H9 (cell line): ENCODE data around the gene UQCRFS1. TPM values are rescaled to one million over a fixed set of nuclear protein-coding genes. Genes with fewer than 3 reads are reported as not detected.

Experiments
- DNase-seq: peaks from one replicate; pipeline ENCODE4 v3.0.0-alpha.2; 2017
- H2AFZ ChIP-seq: one replicate; pipeline ENCODE4 v1.6.1; 2013; ENCODE audit warnings: mild to moderate bottlenecking, low read length, control low read depth, moderate library complexity
- H2AK5ac ChIP-seq: 2 replicates; pipeline ENCODE4 v1.6.1; 2013; ENCODE audit warnings: low read length, control low read depth, mixed read lengths; ENCODE audit not compliant: insufficient read length
- H2BK120ac ChIP-seq: one replicate; pipeline ENCODE4 v1.6.1; 2013; ENCODE audit warnings: low read depth, mild to moderate bottlenecking, low read length, control low read depth, inconsistent platforms; ENCODE audit not compliant: poor library complexity, severe bottlenecking
- H2BK12ac ChIP-seq: 2 replicates; pipeline ENCODE4 v1.6.1; 2013; ENCODE audit warnings: low read length, control low read depth, mixed read lengths, low read depth; ENCODE audit not compliant: insufficient read length
- H2BK15ac ChIP-seq: 2 replicates; pipeline ENCODE4 v1.6.1; 2013; ENCODE audit warnings: low read depth, low read length, control low read depth
- H2BK20ac ChIP-seq: one replicate; pipeline ENCODE4 v1.6.1; 2013; ENCODE audit warnings: low read depth, mild to moderate bottlenecking, low read length, control low read depth, inconsistent platforms; ENCODE audit not compliant: poor library complexity, severe bottlenecking
- H2BK5ac ChIP-seq: 2 replicates; pipeline ENCODE4 v1.6.1; 2013; ENCODE audit warnings: low read length, control low read depth, mixed read lengths; ENCODE audit not compliant: insufficient read length
- H3K14ac ChIP-seq: 2 replicates; pipeline ENCODE4 v1.6.1; 2013; ENCODE audit warnings: low read length, control low read depth; ENCODE audit not compliant: insufficient read depth
- H3K18ac ChIP-seq: 2 replicates; pipeline ENCODE4 v1.6.1; 2013; ENCODE audit warnings: low read depth, mild to moderate bottlenecking, mixed read lengths, low read length, control low read depth; ENCODE audit not compliant: insufficient read length
- H3K23ac ChIP-seq: 2 replicates; pipeline ENCODE4 v1.6.1; 2013; ENCODE audit warnings: low read length, control low read depth, mixed read lengths, low read depth; ENCODE audit not compliant: insufficient read length
- H3K23me2 ChIP-seq: 2 replicates; pipeline ENCODE4 v1.6.1; 2013; ENCODE audit warnings: low read depth, mild to moderate bottlenecking, mixed read lengths, low read length, control low read depth; ENCODE audit not compliant: insufficient read length, poor library complexity, severe bottlenecking
- H3K27ac ChIP-seq: 2 replicates; pipeline ENCODE4 v1.5.1; 2013; ENCODE audit warnings: low read length, control low read depth, mixed read lengths, low read depth; ENCODE audit not compliant: insufficient read length
- H3K27me3 ChIP-seq: 2 replicates; pipeline ENCODE4 v1.6.1; 2013; ENCODE audit warnings: low read length, control low read depth, inconsistent platforms; ENCODE audit not compliant: insufficient read depth
- H3K4ac ChIP-seq: 2 replicates; pipeline ENCODE4 v1.6.1; 2013; ENCODE audit warnings: low read depth, mild to moderate bottlenecking, control low read depth, inconsistent platforms, low read length, moderate library complexity
- H3K4me1 ChIP-seq: 2 replicates; pipeline ENCODE4 v1.6.1; 2013; ENCODE audit warnings: low read length, control low read depth, inconsistent platforms; ENCODE audit not compliant: insufficient read depth
- H3K4me2 ChIP-seq: 2 replicates; pipeline ENCODE4 v1.6.1; 2013; ENCODE audit warnings: low read length, control low read depth, mixed read lengths; ENCODE audit not compliant: insufficient read length, insufficient read depth
- H3K56ac ChIP-seq: 2 replicates; pipeline ENCODE4 v1.6.1; 2013; ENCODE audit warnings: low read depth, mild to moderate bottlenecking, mixed read lengths, low read length, control low read depth; ENCODE audit not compliant: insufficient read length
- H3K79me1 ChIP-seq: 2 replicates; pipeline ENCODE4 v1.6.1; 2013; ENCODE audit warnings: low read depth, mild to moderate bottlenecking, moderate library complexity, low read length, control low read depth, inconsistent platforms; ENCODE audit not compliant: insufficient read depth, poor library complexity, severe bottlenecking
- H3K79me2 ChIP-seq: 2 replicates; pipeline ENCODE4 v1.6.1; 2013; ENCODE audit warnings: low read length, control low read depth, inconsistent platforms; ENCODE audit not compliant: insufficient read depth
- H3K9ac ChIP-seq: 2 replicates; pipeline ENCODE4 v1.6.1; 2013; ENCODE audit warnings: low read length, control low read depth, mixed read lengths; ENCODE audit not compliant: insufficient read length; ENCODE audit errors: extremely low read depth
- H3K9me3 ChIP-seq: one replicate; pipeline ENCODE4 v1.6.1; 2013; ENCODE audit warnings: low read depth, low read length, inconsistent platforms; ENCODE audit not compliant: control insufficient read depth
- H3T11ph ChIP-seq: one replicate; pipeline ENCODE4 v1.6.1; 2013; ENCODE audit warnings: mild to moderate bottlenecking, low read length, control low read depth, inconsistent platforms
- H4K20me1 ChIP-seq: one replicate; pipeline ENCODE4 v1.6.1; 2013; ENCODE audit not compliant: control insufficient read depth, insufficient read length, insufficient read depth
- H4K5ac ChIP-seq: 2 replicates; pipeline ENCODE4 v1.6.1; 2013; ENCODE audit warnings: low read depth, mild to moderate bottlenecking, mixed read lengths, low read length, control low read depth; ENCODE audit not compliant: insufficient read length
- H4K8ac ChIP-seq: replicated peaks from 2 replicates; pipeline ENCODE4 v1.6.1; 2013; ENCODE audit warnings: low read length, control low read depth, mixed read lengths, low read depth; ENCODE audit not compliant: insufficient read length
- H4K91ac ChIP-seq: 2 replicates; pipeline ENCODE4 v1.6.1; 2013; ENCODE audit warnings: low read depth, mild to moderate bottlenecking, moderate library complexity, mixed read lengths, low read length, control low read depth; ENCODE audit not compliant: insufficient read length
- H3K27ac Mint-ChIP-seq, 3 experiments: 2 replicates in 2 of 3; 3 replicates in 1 of 3; pipeline ENCODE4 v1.8.0; 2020 to 2021; ENCODE audit warnings: mixed read lengths in 3 of 3, mild to moderate bottlenecking in 1 of 3, moderate library complexity in 1 of 3
- H3K27me3 Mint-ChIP-seq: 2 replicates; pipeline ENCODE4 v1.8.0; 2021; ENCODE audit warnings: low read depth, mild to moderate bottlenecking, moderate library complexity, mixed read lengths
- H3K36me3 Mint-ChIP-seq, 3 experiments: 2 replicates in 2 of 3; 3 replicates in 1 of 3; pipeline ENCODE4 v1.8.0; 2020 to 2021; ENCODE audit warnings: low read depth in 3 of 3, mixed read lengths in 3 of 3; ENCODE audit not compliant: insufficient read depth in 1 of 3
- H3K4me1 Mint-ChIP-seq, 2 experiments: 2 replicates each; pipeline ENCODE4 v1.8.0; 2020; ENCODE audit warnings: mixed read lengths in 2 of 2
- H3K4me3 Mint-ChIP-seq, 2 experiments: 2 replicates in 1 of 2; 3 replicates in 1 of 2; pipeline ENCODE4 v1.8.0; 2020 to 2021; ENCODE audit warnings: mild to moderate bottlenecking in 2 of 2, mixed read lengths in 2 of 2, moderate library complexity in 1 of 2
- H3K9me3 Mint-ChIP-seq, 2 experiments: 2 replicates in 1 of 2; 3 replicates in 1 of 2; pipeline ENCODE4 v1.8.0; 2020; ENCODE audit warnings: mild to moderate bottlenecking in 2 of 2, mixed read lengths in 2 of 2, moderate library complexity in 1 of 2
- WGBS: extraction: QIAGEN DNeasy Blood & Tissue Kit; methylation state at CpG from one replicate; pipeline ENCODE4 v1.1.7; 2013; ENCODE audit warnings: missing lambda C conversion rate, low lambda C conversion rate, mixed read lengths; ENCODE audit not compliant: insufficient read length; ENCODE audit errors: extremely low coverage; 5-methylcytosine and 5-hydroxymethylcytosine counted together
- total RNA-seq: library from RNA; stranded (reverse); gene quantifications from 2 replicates; pipeline ENCODE4 v1.2.1, GENCODE V29; 2021
- TF ChIP-seq, protein P1 (sequence below): fragments of 200-600 bp; sonication (generic); conservative IDR thresholded peaks from 3 replicates; pipeline ENCODE4 v1.8.0; 2021; ENCODE audit warnings: antibody characterized with exemption, mild to moderate bottlenecking

Gene UQCRFS1
- total RNA-seq, 1 experiment from 2014 or later, result 46.1 TPM

DNA sequence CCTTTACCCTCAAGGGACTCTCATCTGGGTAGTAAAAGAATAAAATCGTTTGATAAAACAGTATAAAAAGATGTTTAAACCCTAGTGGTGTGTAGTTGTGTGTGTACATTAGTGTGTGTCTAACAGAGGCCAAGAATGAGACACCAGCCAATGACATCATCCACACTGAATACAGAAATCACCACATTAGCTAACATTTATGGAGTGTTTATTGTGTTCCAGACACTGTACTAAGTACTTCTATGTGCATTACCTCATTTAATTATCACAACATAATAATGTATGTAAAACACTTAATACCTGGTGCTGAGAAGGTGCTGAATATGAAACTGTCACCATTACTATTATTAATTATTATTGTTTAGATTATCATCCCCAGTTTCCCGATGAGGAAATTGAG is 49.1 kb upstream of the UQCRFS1 start:
- TF ChIP-seq, protein P1, sequence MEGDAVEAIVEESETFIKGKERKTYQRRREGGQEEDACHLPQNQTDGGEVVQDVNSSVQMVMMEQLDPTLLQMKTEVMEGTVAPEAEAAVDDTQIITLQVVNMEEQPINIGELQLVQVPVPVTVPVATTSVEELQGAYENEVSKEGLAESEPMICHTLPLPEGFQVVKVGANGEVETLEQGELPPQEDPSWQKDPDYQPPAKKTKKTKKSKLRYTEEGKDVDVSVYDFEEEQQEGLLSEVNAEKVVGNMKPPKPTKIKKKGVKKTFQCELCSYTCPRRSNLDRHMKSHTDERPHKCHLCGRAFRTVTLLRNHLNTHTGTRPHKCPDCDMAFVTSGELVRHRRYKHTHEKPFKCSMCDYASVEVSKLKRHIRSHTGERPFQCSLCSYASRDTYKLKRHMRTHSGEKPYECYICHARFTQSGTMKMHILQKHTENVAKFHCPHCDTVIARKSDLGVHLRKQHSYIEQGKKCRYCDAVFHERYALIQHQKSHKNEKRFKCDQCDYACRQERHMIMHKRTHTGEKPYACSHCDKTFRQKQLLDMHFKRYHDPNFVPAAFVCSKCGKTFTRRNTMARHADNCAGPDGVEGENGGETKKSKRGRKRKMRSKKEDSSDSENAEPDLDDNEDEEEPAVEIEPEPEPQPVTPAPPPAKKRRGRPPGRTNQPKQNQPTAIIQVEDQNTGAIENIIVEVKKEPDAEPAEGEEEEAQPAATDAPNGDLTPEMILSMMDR, result no peak
- Histone ChIP-seq H2BK20ac (no peak overlapping the region), H4K8ac (no peak overlapping the region), H3K56ac (no peak overlapping the region), H3K23ac (no peak overlapping the region), H2AFZ (no peak overlapping the region), H4K5ac (no peak overlapping the region), H4K20me1 (no peaks in the 10 kb centered on the region), H3K79me1 (no peaks in the 10 kb centered on the region), H3K4ac (no peak overlapping the region), H4K91ac (no peak overlapping the region), H3K9me3 (peaks cover 6% of the 10 kb centered on the region), H2BK5ac (no peak overlapping the region), H3K4me1 (no peaks in the 10 kb centered on the region), H3K18ac (no peak overlapping the region), H2BK15ac (no peak overlapping the region), H3K27ac (no peak overlapping the region), H2AK5ac (no peak overlapping the region), H2BK120ac (no peak overlapping the region), H3K9ac (no peak overlapping the region), H3K4me2 (no peak overlapping the region), H3K14ac (no peak overlapping the region), H3K23me2 (no peaks in the 10 kb centered on the region), H3K27me3 (no peaks in the 10 kb centered on the region; the same call in 1 of the 2 replicates), H3T11ph (no peak overlapping the region), H3K79me2 (no peaks in the 10 kb centered on the region), H2BK12ac (no peak overlapping the region)
- no CpG with 5 or more reads among the region's 2 CpGs for WGBS
- Mint-ChIP-seq H3K36me3 (peaks cover 4 to 10% (median 10%) of the 10 kb centered on the region in 3 experiments; a peak in 4 of 7 replicates), H3K4me3 (no peak overlapping the region), H3K27me3 (peaks cover 8% of the 10 kb centered on the region), H3K4me1 (peaks cover 2 to 3% of the 10 kb centered on the region in 2 experiments; a peak in 2 of 4 replicates), H3K27ac (no peak overlapping the region), H3K9me3 (peaks cover 8 to 11% of the 10 kb centered on the region in 2 experiments)
- DNase-seq, result no peak
